MCF 10A (cell line): ENCODE results near the gene ARHGEF28. TPM values are rescaled to one million over a fixed set of nuclear protein-coding genes. Genes with fewer than 3 reads are reported as not detected.

ENCODE experiments used
- BruUV-seq: library from RNA; stranded (reverse); fragments of 400-500 nt; replicated peaks from 2 replicates; lab custom pipeline; 2021; lab: Mats Ljungman, UMichigan
- CTCF ChIA-PET: fragments of 300-600 bp; sonication (Branson Sonifier 250); formaldehyde crosslinking; extraction: SDS; loops from one replicate; lab custom pipeline; 2021; ENCODE audit warnings: antibody characterized with exemption, inconsistent platforms; lab: Yijun Ruan, JAX
- POLR2A ChIA-PET: fragments of 300-600, 350-650 bp; sonication (Branson Sonifier 250); formaldehyde crosslinking; extraction: SDS; loops from one replicate; lab custom pipeline; 2020; ENCODE audit warnings: antibody characterized with exemption, inconsistent platforms; lab: Yijun Ruan, JAX
- DNase-seq: peaks from one replicate; pipeline ENCODE4 v3.0.0-alpha.2; 2018; ENCODE audit not compliant: unreplicated experiment
- H3K27ac Mint-ChIP-seq: one replicate; pipeline ENCODE4 v1.8.0; 2022; ENCODE audit warnings: mild to moderate bottlenecking, low read depth, mixed read lengths; ENCODE audit not compliant: unreplicated experiment
- H3K27me3 Mint-ChIP-seq: one replicate; pipeline ENCODE4 v1.8.0; 2022; ENCODE audit warnings: mixed read lengths; ENCODE audit not compliant: insufficient read depth, unreplicated experiment
- H3K36me3 Mint-ChIP-seq: one replicate; pipeline ENCODE4 v1.8.0; 2022; ENCODE audit warnings: mild to moderate bottlenecking, moderate library complexity, mixed read lengths; ENCODE audit not compliant: insufficient read depth, unreplicated experiment
- H3K4me1 Mint-ChIP-seq: one replicate; pipeline ENCODE4 v1.8.0; 2022; ENCODE audit warnings: mixed read lengths; ENCODE audit not compliant: insufficient read depth, unreplicated experiment
- H3K4me3 Mint-ChIP-seq: one replicate; pipeline ENCODE4 v1.8.0; 2022; ENCODE audit warnings: mild to moderate bottlenecking, moderate library complexity, mixed read lengths; ENCODE audit not compliant: unreplicated experiment
- H3K9me3 Mint-ChIP-seq: one replicate; pipeline ENCODE4 v1.8.0; 2022; ENCODE audit warnings: mixed read lengths; ENCODE audit not compliant: unreplicated experiment
- CTCF ChIP-seq: fragments of 200-600 bp; IDR thresholded peaks from one replicate; pipeline ENCODE4 v1.8.0; 2022; ENCODE audit warnings: antibody characterized with exemption, mild to moderate bottlenecking; ENCODE audit not compliant: unreplicated experiment
- intact Hi-C: fragments of 100-400 bp; cut with micrococcal nuclease; formaldehyde crosslinking; loops from 2 replicates; pipeline ENCODE4 v1.14.1; 2022
- total RNA-seq: library from RNA; stranded (reverse); gene quantifications from 2 replicates; pipeline ENCODE4 v1.2.3, GENCODE V29; 2022

ARHGEF28 gene
- total RNA-seq, 1 experiment from 2014 or later = 34.8 TPM

- no peak overlapping the region for H3K4me3 Mint-ChIP-seq
- no peak for TF ChIP-seq CTCF
- no TSS peak for BruUV-seq
- H3K4me1 Mint-ChIP-seq = peaks cover 34% of the 10 kb centered on the region
- H3K9me3 Mint-ChIP-seq = no peaks in the 10 kb centered on the region
- H3K27ac Mint-ChIP-seq = peak overlapping the region; percentile 96
- CTCF ChIA-PET = interaction anchor here (0.8 to 3.7 kb wide), 3 partner anchors 22 to 82 kb away, joined by 3 to 24 read pairs (median 4); no protein-coding TSS in a partner anchor
- POLR2A ChIA-PET = interaction anchor here (1.0 to 3.4 kb wide), 9 partner anchors 9 to 226 kb away, joined by 3 to 22 read pairs (median 13); partner anchors contain the start of gene ARHGEF28
- intact Hi-C loops = no loop called here
- H3K36me3 Mint-ChIP-seq = no peaks in the 10 kb centered on the region
- H3K27me3 Mint-ChIP-seq = no peaks in the 10 kb centered on the region
- DNase-seq = no peak
Measured at GRCh38 chr5:73672132-73672531, 46.1 kb downstream of the ARHGEF28 start.

GRCh38 chr5:73673161-73673591 lies 47.2 kb downstream of the ARHGEF28 start:
- CTCF ChIA-PET = interaction anchor here (0.9 to 3.7 kb wide), 8 partner anchors 18 to 119 kb away, joined by 3 to 24 read pairs (median 4); no protein-coding TSS in a partner anchor
- no peaks in the 10 kb centered on the region for H3K27me3 Mint-ChIP-seq
- H3K36me3 Mint-ChIP-seq = no peaks in the 10 kb centered on the region
- no TSS peak for BruUV-seq
- no peaks in the 10 kb centered on the region for H3K9me3 Mint-ChIP-seq
- no peak for TF ChIP-seq CTCF
- H3K27ac Mint-ChIP-seq = peak overlapping the region; percentile 96
- peaks cover 34% of the 10 kb centered on the region for H3K4me1 Mint-ChIP-seq
- H3K4me3 Mint-ChIP-seq = no peak overlapping the region
- DNase-seq = peak; percentile 70
- POLR2A ChIA-PET = interaction anchor here (0.6 to 3.4 kb wide), 19 partner anchors 10 to 1668 kb away, joined by 3 to 22 read pairs (median 3); partner anchors contain the start of gene ARHGEF28
- intact Hi-C loops = no loop called here

- ChIA-PET CTCF (interaction anchor here (0.6 to 3.7 kb wide), 7 partner anchors 13 to 1018 kb away, joined by 3 to 24 read pairs (median 4); no protein-coding TSS in a partner anchor), POLR2A (interaction anchor here (0.6 to 3.4 kb wide), 9 partner anchors 17 to 1872 kb away, joined by 3 to 21 read pairs (median 3); partner anchors contain the start of genes ANKRA2 and ARHGEF28)
- peak; percentile 18 for DNase-seq
- BruUV-seq = no TSS peak
- H3K9me3 Mint-ChIP-seq = no peaks in the 10 kb centered on the region
- peaks cover 34% of the 10 kb centered on the region for H3K4me1 Mint-ChIP-seq
- no peaks in the 10 kb centered on the region for H3K27me3 Mint-ChIP-seq
- no peak for TF ChIP-seq CTCF
- H3K27ac Mint-ChIP-seq = peak overlapping the region; percentile 96
- no peaks in the 10 kb centered on the region for H3K36me3 Mint-ChIP-seq
- no peak overlapping the region for H3K4me3 Mint-ChIP-seq
- intact Hi-C loops = no loop called here
Measured at GRCh38 chr5:73674669-73675004, 48.6 kb downstream of the ARHGEF28 start.

- no TSS peak for BruUV-seq
- intact Hi-C loops = no loop called here
- Mint-ChIP-seq H3K4me3 (no peak overlapping the region), H3K36me3 (no peaks in the 10 kb centered on the region), H3K27me3 (no peaks in the 10 kb centered on the region), H3K9me3 (no peaks in the 10 kb centered on the region), H3K4me1 (peaks cover 15% of the 10 kb centered on the region), H3K27ac (no peak overlapping the region)
- ChIA-PET CTCF (interaction anchor here (1.0 kb wide), 2 partner anchors 15 to 104 kb away, joined by 3 read pairs; no protein-coding TSS in a partner anchor), POLR2A (no interaction called here)
- no peak for DNase-seq
- no peak for TF ChIP-seq CTCF
Measured at GRCh38 chr5:73678322-73678740, 52.3 kb downstream of the ARHGEF28 start.
